HG02981 (cell line): Measurements from ENCODE around the gene ARPC2.

ENCODE experiments used
- ATAC-seq: cut with Tn5 transposase; IDR thresholded peaks from one replicate; pipeline ENCODE4 v1.9.1; 2021; ENCODE audit warnings: mild to moderate bottlenecking, moderate library complexity; ENCODE audit not compliant: unreplicated experiment

ARPC2 gene

GRCh38 chr2:218216336-218216673 lies 684 bp upstream of the ARPC2 start:
- ATAC-seq = no peak

DNA sequence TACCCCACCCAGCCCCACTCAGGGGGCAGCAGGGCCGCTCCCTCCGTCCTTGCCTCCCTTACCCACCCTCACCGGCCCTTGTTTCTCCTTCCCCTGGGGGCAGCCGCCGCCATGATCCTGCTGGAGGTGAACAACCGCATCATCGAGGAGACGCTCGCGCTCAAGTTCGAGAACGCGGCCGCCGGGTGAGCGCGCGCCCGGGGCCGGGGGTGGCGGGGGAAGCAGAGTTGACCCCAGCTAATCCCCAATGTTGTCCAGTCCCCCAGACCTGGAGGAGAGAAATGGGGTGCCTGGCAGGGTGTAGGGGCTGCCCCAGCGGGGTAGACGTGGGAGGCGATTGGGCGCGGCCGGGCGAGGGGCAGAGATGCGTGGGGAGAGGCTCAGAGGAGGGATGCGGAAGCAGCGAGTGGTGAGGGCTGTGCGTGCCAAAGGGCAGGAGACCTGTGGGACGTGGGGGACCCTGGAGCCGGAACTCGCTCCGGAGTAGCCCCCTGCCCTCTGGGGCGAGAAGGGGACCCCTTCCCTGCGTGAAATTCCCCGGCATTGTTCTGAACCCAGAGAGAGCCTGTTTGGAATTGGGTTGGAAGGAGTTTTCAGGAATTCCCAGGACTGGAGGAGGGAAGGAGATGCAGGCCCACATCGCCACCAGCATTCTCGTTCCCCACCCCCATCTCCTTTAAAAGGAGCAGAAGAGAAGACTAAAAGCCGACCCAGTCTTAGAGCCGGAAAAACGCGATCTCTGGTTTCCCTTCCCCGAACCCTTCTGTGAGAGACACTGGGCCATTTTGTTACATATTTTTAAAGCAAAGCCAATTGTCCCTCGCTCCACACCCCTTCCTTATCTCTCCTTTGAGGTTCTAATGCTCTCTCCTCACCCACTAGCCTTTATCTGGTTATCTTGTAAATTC lies 625 bp downstream of the ARPC2 start:
- ATAC-seq = peak; percentile 24

- ATAC-seq = peak; percentile 38
Observed at GRCh38 chr2:218218268-218219185, 1.5 kb downstream of the ARPC2 start.

DNA sequence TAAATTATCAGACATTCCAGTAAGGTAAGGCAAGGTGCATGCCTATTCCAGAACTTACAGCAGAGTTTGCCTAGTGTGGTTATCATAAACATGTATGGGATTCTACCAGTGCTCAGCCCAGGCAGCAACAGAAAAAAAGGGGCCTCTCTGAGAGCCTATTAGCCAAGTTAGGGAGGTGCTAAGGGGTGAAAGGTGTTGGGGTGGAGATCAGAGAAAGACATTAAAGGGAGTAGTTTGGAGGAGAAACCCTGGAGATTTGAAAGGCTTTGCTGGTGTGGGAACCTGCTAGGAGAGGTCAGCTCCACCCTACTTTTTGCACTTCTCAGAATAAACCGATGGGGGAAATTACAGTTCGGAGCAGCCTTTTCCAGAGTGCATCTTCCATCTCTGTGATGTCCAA lies 2.9 kb downstream of the ARPC2 start:
- no peak for ATAC-seq

DNA sequence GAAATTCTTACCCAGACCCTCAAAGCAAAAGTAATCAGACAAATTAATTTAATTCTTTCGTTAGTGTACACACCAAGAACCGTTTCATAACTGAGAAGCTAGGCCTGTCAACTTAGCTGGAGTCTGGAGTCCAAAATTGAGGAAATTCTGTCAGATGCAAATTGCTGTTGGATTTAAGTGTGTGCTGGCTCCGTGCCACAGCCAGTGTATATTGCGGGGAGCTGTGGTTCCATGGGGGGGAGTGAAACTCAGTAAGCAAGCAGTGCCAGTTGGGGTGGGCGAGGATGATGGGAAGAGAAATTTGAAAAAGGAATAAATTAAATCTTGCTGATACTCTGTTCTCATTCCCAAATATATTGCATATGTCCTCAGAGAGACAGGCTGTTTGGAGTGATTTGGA lies 4.0 kb downstream of the ARPC2 start:
- ATAC-seq = no peak

DNA sequence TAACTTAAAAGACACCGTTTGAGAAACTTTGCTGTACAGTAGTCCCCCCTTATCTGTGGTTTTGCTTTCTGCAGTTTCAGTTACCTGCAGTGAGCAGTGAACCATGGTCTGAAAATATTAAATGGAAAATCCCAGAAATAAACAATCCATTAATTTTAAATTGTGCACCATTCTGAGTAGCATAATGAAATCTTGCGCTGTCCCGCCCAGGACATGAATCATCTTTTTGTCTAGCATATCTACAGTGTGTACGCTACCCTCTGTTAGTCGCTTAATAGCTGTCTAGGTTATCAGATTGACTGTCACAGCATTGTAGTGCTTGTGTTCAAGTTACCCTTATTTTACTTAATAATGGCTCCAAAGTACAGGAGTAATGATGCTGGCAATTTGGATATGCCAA lies 6.1 kb downstream of the ARPC2 start:
- ATAC-seq = no peak

DNA sequence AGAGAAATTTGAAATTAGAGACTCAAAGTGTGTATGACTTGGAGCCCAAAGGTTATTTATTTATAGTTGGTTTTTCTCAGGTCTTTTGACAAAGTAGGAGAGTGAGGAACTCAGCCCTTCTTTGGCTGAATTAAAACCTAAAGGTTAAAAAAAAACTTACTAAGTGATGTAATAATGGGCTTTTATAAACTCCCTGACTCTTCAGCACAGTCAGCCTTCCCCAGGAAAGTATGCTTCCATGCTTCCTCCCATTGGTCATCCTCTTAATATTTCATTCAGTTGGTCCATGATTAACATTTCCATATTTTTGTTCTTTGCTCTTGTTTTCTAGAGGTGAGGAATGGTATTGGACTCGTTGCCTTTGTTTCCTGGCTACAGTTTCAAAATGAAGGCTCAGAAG lies 7.2 kb downstream of the ARPC2 start:
- no peak for ATAC-seq

- no peak for ATAC-seq
Observed at GRCh38 chr2:218226903-218227302, 9.9 kb downstream of the ARPC2 start.

DNA sequence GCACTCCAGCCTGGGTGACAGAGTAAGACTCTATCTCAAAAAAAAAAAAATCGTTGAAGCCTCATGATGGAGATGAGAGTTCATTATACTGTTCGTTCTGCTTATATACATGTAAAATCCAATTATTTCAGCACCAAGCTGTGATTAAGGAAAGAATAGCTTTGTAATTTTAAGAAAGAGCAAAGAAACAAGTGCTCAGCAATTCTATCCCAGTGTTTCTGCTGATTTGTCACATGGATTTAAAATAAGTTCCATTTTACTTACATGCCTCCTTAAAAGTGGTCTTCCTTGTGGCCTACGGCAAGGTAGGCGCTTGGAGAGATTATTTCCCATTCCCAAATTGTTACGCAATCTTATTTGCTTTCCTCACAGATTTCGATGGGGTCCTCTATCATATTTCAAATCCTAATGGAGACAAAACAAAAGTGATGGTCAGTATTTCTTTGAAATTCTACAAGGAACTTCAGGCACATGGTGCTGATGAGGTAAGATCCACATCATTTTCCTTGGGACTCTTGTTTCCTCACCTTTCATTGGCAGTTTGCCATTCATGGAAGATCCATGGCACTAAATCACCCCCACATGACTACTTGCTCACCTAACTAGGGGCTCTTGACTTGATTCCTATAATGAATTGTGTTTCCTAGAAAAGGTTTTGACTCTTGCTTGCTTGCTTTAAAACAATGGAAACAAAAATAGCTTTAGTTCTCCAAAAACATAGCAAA lies 11.5 kb downstream of the ARPC2 start:
- ATAC-seq = no peak

DNA sequence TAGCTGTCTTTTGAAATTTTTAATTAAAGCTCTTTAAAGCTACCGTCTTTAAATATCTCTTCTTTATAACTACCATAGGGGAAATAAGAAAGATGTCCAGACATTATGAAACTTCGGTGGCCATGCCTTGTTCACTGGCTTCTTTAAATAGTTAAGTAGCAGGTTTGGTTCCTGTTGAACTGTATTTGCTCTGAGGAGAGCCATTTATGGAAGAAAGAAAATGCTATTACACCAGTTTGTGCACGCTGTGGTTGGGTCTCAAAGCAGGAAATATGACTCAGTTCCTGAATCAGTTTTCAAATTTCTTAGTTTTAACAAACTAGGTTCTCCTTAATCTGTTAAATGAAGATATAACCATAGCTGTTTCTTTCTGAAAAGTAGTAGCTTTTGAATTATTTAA lies 12.2 kb downstream of the ARPC2 start:
- ATAC-seq = peak; percentile 79

GRCh38 chr2:218229851-218230250 lies 12.9 kb downstream of the ARPC2 start:
- ATAC-seq = no peak

- ATAC-seq = peak; percentile 86
Observed at GRCh38 chr2:218230882-218231281, 13.9 kb downstream of the ARPC2 start.

GRCh38 chr2:218233543-218233942 lies 16.6 kb downstream of the ARPC2 start:
- ATAC-seq = no peak

GRCh38 chr2:218234521-218234920 lies 17.5 kb downstream of the ARPC2 start:
- ATAC-seq = no peak

GRCh38 chr2:218235017-218235416 lies 18.0 kb downstream of the ARPC2 start:
- no peak for ATAC-seq

DNA sequence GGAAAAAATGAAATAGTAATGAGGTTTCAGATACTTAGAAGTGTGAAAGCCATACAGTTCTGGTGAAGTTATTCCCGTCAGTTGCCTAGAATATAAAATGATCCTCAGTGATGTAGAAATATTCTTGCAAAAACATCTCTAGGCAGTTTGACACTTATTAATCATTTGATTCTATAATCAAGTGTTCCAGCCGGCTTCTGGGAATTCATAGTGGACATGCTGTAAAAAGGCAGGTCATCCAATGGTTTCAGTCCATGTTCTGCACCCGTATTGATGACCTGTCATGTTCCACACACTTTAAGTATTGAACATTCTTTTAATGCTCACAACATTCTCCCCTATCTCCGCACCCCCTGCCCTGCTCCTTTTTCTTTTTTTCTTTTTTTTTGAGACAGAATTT lies 19.8 kb downstream of the ARPC2 start:
- ATAC-seq = no peak

DNA sequence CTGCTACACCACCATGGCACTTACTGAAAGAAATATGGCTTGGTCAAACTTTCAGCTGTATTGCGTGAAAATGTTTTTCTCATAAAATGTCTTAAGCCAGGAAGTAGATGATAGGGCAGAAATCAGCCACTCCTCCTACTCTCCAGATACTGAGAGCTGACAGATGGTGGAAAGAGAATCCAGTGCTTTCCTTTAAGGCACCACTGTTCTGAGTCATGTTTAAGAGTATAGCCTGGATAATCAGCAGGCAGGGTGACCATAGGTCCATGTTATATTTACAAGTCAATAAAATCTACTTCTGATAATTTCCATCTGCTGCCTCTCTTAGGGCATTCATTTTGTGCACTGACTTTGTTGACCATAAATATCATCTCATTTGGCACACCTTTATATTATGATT lies 21.9 kb downstream of the ARPC2 start:
- ATAC-seq = no peak

DNA sequence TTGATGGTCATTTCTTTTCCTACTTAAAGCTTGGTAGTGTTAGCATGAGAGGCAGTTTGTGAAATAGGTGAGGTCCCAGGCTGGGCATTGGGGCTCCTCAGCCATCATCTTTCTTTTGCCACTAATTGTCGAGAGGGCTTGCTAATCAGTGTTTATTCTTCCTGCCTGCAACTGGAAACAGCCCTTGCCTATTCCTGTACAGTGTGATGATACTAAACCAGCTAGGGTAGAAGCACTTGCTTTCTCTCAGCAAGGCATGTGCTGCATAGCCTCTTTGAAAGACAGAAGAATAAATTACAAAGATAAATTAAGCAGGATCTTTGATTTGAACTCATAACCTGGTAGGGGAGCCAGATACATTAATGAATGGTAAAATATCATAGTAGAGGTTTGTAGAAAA lies 27.2 kb downstream of the ARPC2 start:
- ATAC-seq = no peak

GRCh38 chr2:218244665-218245064 lies 27.7 kb downstream of the ARPC2 start:
- ATAC-seq = no peak

DNA sequence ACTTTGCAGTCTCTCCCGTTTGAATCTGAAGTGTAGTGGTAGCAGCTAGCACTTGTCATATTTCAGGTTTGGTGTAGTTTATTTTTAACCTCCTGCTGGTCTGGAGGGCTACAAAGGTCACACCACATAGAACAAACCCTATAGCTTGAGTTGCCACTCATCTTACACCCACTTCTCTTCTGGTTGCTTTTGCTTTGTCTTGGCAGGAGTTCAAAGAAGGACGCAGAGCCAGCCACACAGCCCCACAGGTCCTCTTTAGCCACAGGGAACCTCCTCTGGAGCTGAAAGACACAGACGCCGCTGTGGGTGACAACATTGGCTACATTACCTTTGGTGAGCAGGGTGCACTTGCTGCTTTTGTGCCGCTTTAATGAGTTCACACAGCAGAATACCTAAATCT lies 28.2 kb downstream of the ARPC2 start:
- ATAC-seq = no peak

GRCh38 chr2:218249691-218250090 lies 32.7 kb downstream of the ARPC2 start:
- ATAC-seq = no peak
